Liver (tissue), 9 donors: ENCODE measurements around the gene HNF4A. TPM values are rescaled to one million over a fixed set of nuclear protein-coding genes. Genes with fewer than 3 reads are reported as not detected.

Source experiments
- DNase-seq: peaks from one replicate; pipeline ENCODE4 v3.0.0-alpha.2; 2017; ENCODE audit warnings: low spot score
- H3K27ac ChIP-seq, 2 donors: one replicate each; pipeline ENCODE4 v1.7.0; 2013; ENCODE audit warnings: inconsistent platforms in 2 of 2, low read length in 2 of 2, control low read depth in 1 of 2, low read depth in 1 of 2, mild to moderate bottlenecking in 1 of 2
- H3K27me3 ChIP-seq, 4 donors: one replicate each; pipeline versions ENCODE4 v1.6.1 to v1.7.0; 2013; ENCODE audit warnings: low read length in 3 of 4, inconsistent platforms in 1 of 4, mild to moderate bottlenecking in 1 of 4, moderate library complexity in 1 of 4; ENCODE audit not compliant: control insufficient read depth in 4 of 4, insufficient read depth in 4 of 4
- H3K36me3 ChIP-seq, 4 donors: one replicate each; pipeline versions ENCODE4 v1.6.1 to v1.7.0; 2013; ENCODE audit warnings: low read length in 3 of 4, mild to moderate bottlenecking in 3 of 4, low read depth in 1 of 4, moderate library complexity in 1 of 4; ENCODE audit not compliant: control insufficient read depth in 4 of 4, insufficient read depth in 3 of 4
- H3K4me1 ChIP-seq, 4 donors: one replicate each; pipeline versions ENCODE4 v1.6.1 to v1.7.0; 2013; ENCODE audit warnings: low read length in 3 of 4, mild to moderate bottlenecking in 3 of 4, moderate library complexity in 1 of 4; ENCODE audit not compliant: control insufficient read depth in 4 of 4, insufficient read depth in 4 of 4
- H3K4me3 ChIP-seq, 3 donors: one replicate each; pipeline versions ENCODE4 v1.6.1 to v1.7.0; 2013; ENCODE audit warnings: low read length in 3 of 3, control low read depth in 1 of 3, low read depth in 1 of 3, mild to moderate bottlenecking in 1 of 3
- H3K9ac ChIP-seq, 2 donors: one replicate each; pipeline ENCODE4 v1.7.0; 2013; ENCODE audit warnings: low read length in 2 of 2, mild to moderate bottlenecking in 2 of 2, moderate library complexity in 2 of 2, control low read depth in 1 of 2, low read depth in 1 of 2
- H3K9me3 ChIP-seq, 4 donors: one replicate each; pipeline versions ENCODE4 v1.6.1 to v1.7.0; 2013; ENCODE audit warnings: low read length in 3 of 4; ENCODE audit not compliant: control insufficient read depth in 4 of 4
- CTCF ChIP-seq: fragments of 150-350 bp; IDR thresholded peaks from 2 replicates; pipeline ENCODE4 v1.5.1; 2017; ENCODE audit warnings: improper control_type of control experiment, low read depth, low read length; ENCODE audit not compliant: missing input control
- EGR1 ChIP-seq, 2 donors: IDR thresholded peaks; 2 replicates each; pipeline ENCODE4 v1.6.1; 2016 to 2018; ENCODE audit warnings: antibody characterized with exemption in 2 of 2, low read depth in 2 of 2
- FOXA1 ChIP-seq: IDR thresholded peaks from 2 replicates; pipeline ENCODE4 v1.6.1; 2016; ENCODE audit warnings: antibody characterized with exemption
- HNF4A ChIP-seq, 2 donors: conservative IDR thresholded peaks; 2 replicates each; pipeline ENCODE4 v1.6.1; 2016; ENCODE audit warnings: antibody characterized with exemption in 2 of 2, mild to moderate bottlenecking in 2 of 2
- HNF4G ChIP-seq: IDR thresholded peaks from 2 replicates; pipeline ENCODE4 v1.6.1; 2016; ENCODE audit warnings: antibody characterized with exemption
- JUND ChIP-seq, 2 donors: IDR thresholded peaks; 2 replicates each; pipeline ENCODE4 v1.6.1; 2016; ENCODE audit warnings: antibody characterized with exemption in 2 of 2
- MAX ChIP-seq: IDR thresholded peaks from 2 replicates; pipeline ENCODE4 v1.6.1; 2016; ENCODE audit warnings: antibody characterized with exemption
- NR2F2 ChIP-seq: IDR thresholded peaks from 2 replicates; pipeline ENCODE4 v1.6.1; 2016; ENCODE audit warnings: antibody characterized with exemption
- RAD21 ChIP-seq, 2 donors: IDR thresholded peaks; 2 replicates each; pipeline ENCODE4 v1.6.1; 2016; ENCODE audit warnings: antibody characterized with exemption in 2 of 2, mild to moderate bottlenecking in 2 of 2
- REST ChIP-seq: IDR thresholded peaks from 2 replicates; pipeline ENCODE4 v1.6.1; 2016; ENCODE audit warnings: antibody characterized with exemption, mild to moderate bottlenecking
- RXRA ChIP-seq, 2 donors: IDR thresholded peaks; 2 replicates each; pipeline ENCODE4 v1.6.1; 2017 to 2018; ENCODE audit warnings: antibody characterized with exemption in 2 of 2, mild to moderate bottlenecking in 1 of 2
- SP1 ChIP-seq: IDR thresholded peaks from 2 replicates; pipeline ENCODE4 v1.6.1; 2018; ENCODE audit warnings: antibody characterized with exemption, mild to moderate bottlenecking
- TAF1 ChIP-seq: conservative IDR thresholded peaks from 2 replicates; pipeline ENCODE4 v1.6.1; 2016; ENCODE audit warnings: antibody characterized with exemption, mild to moderate bottlenecking
- ZBTB33 ChIP-seq: IDR thresholded peaks from 2 replicates; pipeline ENCODE4 v1.6.1; 2016; ENCODE audit warnings: antibody characterized with exemption
- WGBS: extraction: QIAGEN DNeasy Blood & Tissue Kit; methylation state at CpG from one replicate; pipeline ENCODE4 v1.1.7; 2013; 5-methylcytosine and 5-hydroxymethylcytosine counted together
- polyA plus RNA-seq, 2 donors: library from polyadenylated mRNA; stranded (reverse) in 1 of 2; unstranded in 1 of 2; fragments of 200-250 nt in 1 of 2; fragments of >200 nt in 1 of 2; fragmentation: Nextera tagmentation in 1 of 2; extraction: Ambion mirVana in 1 of 2; gene quantifications; one replicate each; pipeline versions ENCODE4 v1.2.1 to v1.2.3, GENCODE V29; 2013 to 2015
- total RNA-seq, 2 donors: library from RNA; depleted of rRNA; stranded (reverse); fragments of >200 nt; gene quantifications; one replicate each; pipeline ENCODE4 v1.2.3, GENCODE V29; 2014
- donor health status: healthy.
- donor health status: healthy.
- donor health status: healthy.
- donor health status: healthy.
- donor health status: healthy.

HNF4A gene
- total and polyA plus RNA-seq, 4 donors: 51.7 to 171 (median 86.0) TPM

- H3K27me3 ChIP-seq: no peaks in the 10 kb centered on the region
- H3K27ac ChIP-seq: peak overlapping the region; percentile 92 to 94
- H3K9ac ChIP-seq: peak overlapping the region in 1 of 2 donors; percentile 82
- no peak for TF ChIP-seq ZBTB33
- TF ChIP-seq FOXA1: no peak
- TF ChIP-seq CTCF: peak; percentile 4
- H3K4me3 ChIP-seq: peak overlapping the region in 1 of 3 donors; percentile 5
- no peaks in the 10 kb centered on the region for H3K36me3 ChIP-seq
- no peak for DNase-seq
- no peaks in the 10 kb centered on the region for H3K9me3 ChIP-seq
- WGBS: 51% methylated on average over 8 of the region's 8 CpGs
- peaks cover 20 to 76% (median 61%) of the 10 kb centered on the region in 4 donors for H3K4me1 ChIP-seq
Observed at GRCh38 chr20:44468044-44468782, 112.7 kb downstream of the HNF4A start.

GRCh38 chr20:44470327-44470726 is 114.8 kb downstream of the HNF4A start:
- WGBS: 31% methylated on average over 5 of the region's 5 CpGs
- H3K9me3 ChIP-seq: no peaks in the 10 kb centered on the region
- H3K9ac ChIP-seq: peak overlapping the region in 1 of 2 donors; percentile 33
- H3K27me3 ChIP-seq: no peaks in the 10 kb centered on the region
- peak; percentile 41 to 61 for TF ChIP-seq RAD21 (IDR thresholded peaks at IDR 0.05)
- peak; percentile 16 for TF ChIP-seq HNF4G
- TF ChIP-seq MAX: peak; percentile 74
- peak in 1 of 2 donors; percentile 44 for TF ChIP-seq JUND (IDR thresholded peaks at IDR 0.05)
- no peak for TF ChIP-seq FOXA1
- TF ChIP-seq TAF1: no peak
- TF ChIP-seq NR2F2: no peak
- peak; percentile 76 to 88 for TF ChIP-seq RXRA (IDR thresholded peaks at IDR 0.05)
- TF ChIP-seq CTCF: no peak
- peak in 1 of 2 donors; percentile 40 for TF ChIP-seq EGR1 (IDR thresholded peaks at IDR 0.05; ENCODE audit: low read depth in 2 of 2)
- peak; percentile 59 for TF ChIP-seq SP1
- TF ChIP-seq ZBTB33: peak; percentile 71
- peak; percentile 41 to 76 for TF ChIP-seq HNF4A (conservative IDR thresholded peaks at IDR 0.05)
- TF ChIP-seq REST: peak; percentile 18
- H3K4me1 ChIP-seq: peaks cover 18 to 69% (median 56%) of the 10 kb centered on the region in 4 donors
- H3K27ac ChIP-seq: peak overlapping the region; percentile 92 to 94
- no peak overlapping the region for H3K4me3 ChIP-seq
- DNase-seq: no peak
- H3K36me3 ChIP-seq: no peaks in the 10 kb centered on the region
